HL-60/S4 (cell line): Measurements from ENCODE around the gene CCDC170.
"Not testable (repeated sequence)": the region's sequence is repeated elsewhere in the genome, so short reads cannot be mapped to it uniquely, and the experiment has no call there.

Experiments used
- in situ Hi-C: fragments of 300-500 bp; cut with MboI; formaldehyde crosslinking; loops from 2 replicates; pipeline ENCODE4 v1.14.3; 2022; ENCODE audit warnings: low sequenced_read_pairs

CCDC170 gene

GRCh38 chr6:151544453-151544852 is 50.6 kb downstream of the CCDC170 start:
- in situ Hi-C loops, result no loop called here

GRCh38 chr6:151544884-151545283 is 51.1 kb downstream of the CCDC170 start:
- in situ Hi-C loops, result not testable (repeated sequence)

GRCh38 chr6:151546941-151547659 is 53.3 kb downstream of the CCDC170 start:
- in situ Hi-C loops, result no loop called here

GRCh38 chr6:151548201-151548600 is 54.4 kb downstream of the CCDC170 start:
- in situ Hi-C loops, result no loop called here

GRCh38 chr6:151549790-151550189 is 56.0 kb downstream of the CCDC170 start:
- in situ Hi-C loops, result no loop called here

- in situ Hi-C loops, result no loop called here
These were observed 56.8 kb downstream of the CCDC170 start for GRCh38 chr6:151550618-151551017.

- in situ Hi-C loops, result no loop called here
These were observed 57.5 kb downstream of the CCDC170 start for GRCh38 chr6:151551223-151551857.

- in situ Hi-C loops, result no loop called here
These were observed 59.8 kb downstream of the CCDC170 start for GRCh38 chr6:151553416-151554165.

GRCh38 chr6:151561238-151561637 is 67.4 kb downstream of the CCDC170 start:
- in situ Hi-C loops, result no loop called here

- in situ Hi-C loops, result no loop called here
These were observed 70.8 kb downstream of the CCDC170 start for GRCh38 chr6:151564654-151565053.

- in situ Hi-C loops, result no loop called here
These were observed 72.1 kb downstream of the CCDC170 start for GRCh38 chr6:151565940-151566339.

- in situ Hi-C loops, result no loop called here
These were observed 72.7 kb downstream of the CCDC170 start for GRCh38 chr6:151566557-151566956.

GRCh38 chr6:151576633-151577032 is 82.8 kb downstream of the CCDC170 start:
- in situ Hi-C loops, result no loop called here

GRCh38 chr6:151577257-151577656 is 83.4 kb downstream of the CCDC170 start:
- in situ Hi-C loops, result no loop called here

- in situ Hi-C loops, result no loop called here
These were observed 91.9 kb downstream of the CCDC170 start for GRCh38 chr6:151585741-151586140.

- in situ Hi-C loops, result no loop called here
These were observed 95.8 kb downstream of the CCDC170 start for GRCh38 chr6:151589667-151590066.

GRCh38 chr6:151590742-151591141 is 96.9 kb downstream of the CCDC170 start:
- in situ Hi-C loops, result no loop called here

- in situ Hi-C loops, result no loop called here
These were observed 98.8 kb downstream of the CCDC170 start for GRCh38 chr6:151592449-151593159.

- in situ Hi-C loops, result no loop called here
These were observed 115.5 kb downstream of the CCDC170 start for GRCh38 chr6:151609146-151609902.

- in situ Hi-C loops, result no loop called here
These were observed 116.5 kb downstream of the CCDC170 start for GRCh38 chr6:151610326-151610725.

- in situ Hi-C loops, result no loop called here
These were observed 120.8 kb downstream of the CCDC170 start for GRCh38 chr6:151614630-151615029.
